Inflammatory macrophage treated with lipopolysaccharide for 4 hours (primary cell): ENCODE data around the gene MMP7.

Source experiments
- DNase-seq: peaks from one replicate; pipeline ENCODE4 v3.0.0-alpha.2; 2020

Gene MMP7, protein sequence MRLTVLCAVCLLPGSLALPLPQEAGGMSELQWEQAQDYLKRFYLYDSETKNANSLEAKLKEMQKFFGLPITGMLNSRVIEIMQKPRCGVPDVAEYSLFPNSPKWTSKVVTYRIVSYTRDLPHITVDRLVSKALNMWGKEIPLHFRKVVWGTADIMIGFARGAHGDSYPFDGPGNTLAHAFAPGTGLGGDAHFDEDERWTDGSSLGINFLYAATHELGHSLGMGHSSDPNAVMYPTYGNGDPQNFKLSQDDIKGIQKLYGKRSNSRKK

GRCh38 chr11:102530558-102530957 is at the start of gene MMP7:
Gene MMP7 (minus strand): TSS chr11:102530747. CDS start chr11:102530700, 47 bp downstream.
- peak; percentile 83 for DNase-seq

GRCh38 chr11:102577723-102578122 is 47.2 kb upstream of the MMP7 start:
- no peak for DNase-seq

GRCh38 chr11:102577182-102577581 is 46.6 kb upstream of the MMP7 start:
- DNase-seq, result peak; percentile 94

GRCh38 chr11:102576350-102576749 is 45.8 kb upstream of the MMP7 start:
- DNase-seq, result no peak

GRCh38 chr11:102575012-102575411 is 44.5 kb upstream of the MMP7 start:
- DNase-seq, result no peak

- DNase-seq, result no peak
These were observed 43.3 kb upstream of the MMP7 start for GRCh38 chr11:102573851-102574250.

- no peak for DNase-seq
These were observed 42.1 kb upstream of the MMP7 start for GRCh38 chr11:102572554-102573220.

DNA sequence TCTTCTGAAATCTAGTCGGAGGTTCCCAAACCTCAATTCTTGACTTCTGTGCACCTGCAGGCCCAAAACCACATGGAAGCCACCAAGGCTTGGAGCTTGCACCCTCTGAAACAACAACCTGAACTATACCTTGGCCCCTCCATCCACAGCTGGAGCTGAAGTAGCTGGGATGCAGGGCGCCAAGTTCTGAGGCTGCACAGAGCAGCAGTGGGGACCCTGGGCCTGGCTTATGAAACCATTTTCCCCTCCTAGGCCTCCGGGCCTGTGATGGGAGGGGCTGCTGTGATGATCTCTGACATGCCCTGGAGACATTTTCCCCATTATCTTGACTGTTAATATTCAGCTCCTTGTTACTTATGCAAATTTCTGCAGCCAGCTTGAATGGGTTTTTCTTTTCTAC is 38.3 kb upstream of the MMP7 start:
- no peak for DNase-seq

DNA sequence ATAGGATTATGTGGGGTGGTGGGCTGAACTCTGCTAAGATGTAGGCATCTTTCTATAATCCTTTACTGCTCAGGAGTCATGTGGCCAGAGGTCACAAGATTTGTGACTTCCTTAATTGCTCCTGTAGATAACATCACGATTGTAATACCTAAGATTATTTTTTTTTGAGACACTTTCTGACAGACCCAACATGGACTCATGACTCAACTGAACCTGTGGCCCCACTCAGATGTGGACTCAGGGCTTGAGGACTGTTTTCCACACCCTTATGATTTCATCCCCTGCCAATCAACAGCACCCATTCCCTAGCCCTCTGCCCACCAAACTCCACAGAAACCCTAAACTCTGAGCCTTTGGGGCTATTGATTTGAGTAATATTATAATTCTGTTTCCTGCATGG is 35.6 kb upstream of the MMP7 start:
- DNase-seq, result no peak

DNA sequence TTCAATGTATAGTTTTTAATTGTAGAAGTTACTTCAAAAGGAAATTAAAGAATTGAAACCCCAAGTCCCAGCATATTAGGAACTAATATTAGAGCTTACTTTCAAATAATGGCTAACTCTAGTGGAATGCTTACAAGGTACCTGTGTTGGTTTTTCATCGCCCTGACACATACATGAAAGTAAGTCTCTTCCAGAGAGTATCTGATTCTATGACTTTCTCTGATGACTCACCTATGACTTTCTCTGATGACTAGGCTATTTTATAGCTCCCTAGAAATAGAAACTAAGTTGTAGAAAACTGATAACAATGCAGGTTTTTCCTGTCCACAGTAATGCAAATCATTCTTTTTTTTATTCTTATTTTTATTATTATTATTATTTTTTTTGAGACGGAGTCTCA is 33.6 kb upstream of the MMP7 start:
- DNase-seq, result peak; percentile 81

GRCh38 chr11:102561636-102562035 is 31.1 kb upstream of the MMP7 start:
- DNase-seq, result no peak

- peak; percentile 76 for DNase-seq
These were observed 30.0 kb upstream of the MMP7 start for GRCh38 chr11:102560555-102561011.

- no peak for DNase-seq
These were observed 29.3 kb upstream of the MMP7 start for GRCh38 chr11:102559839-102560238.

GRCh38 chr11:102555091-102555490 is 24.5 kb upstream of the MMP7 start:
- DNase-seq, result no peak

DNA sequence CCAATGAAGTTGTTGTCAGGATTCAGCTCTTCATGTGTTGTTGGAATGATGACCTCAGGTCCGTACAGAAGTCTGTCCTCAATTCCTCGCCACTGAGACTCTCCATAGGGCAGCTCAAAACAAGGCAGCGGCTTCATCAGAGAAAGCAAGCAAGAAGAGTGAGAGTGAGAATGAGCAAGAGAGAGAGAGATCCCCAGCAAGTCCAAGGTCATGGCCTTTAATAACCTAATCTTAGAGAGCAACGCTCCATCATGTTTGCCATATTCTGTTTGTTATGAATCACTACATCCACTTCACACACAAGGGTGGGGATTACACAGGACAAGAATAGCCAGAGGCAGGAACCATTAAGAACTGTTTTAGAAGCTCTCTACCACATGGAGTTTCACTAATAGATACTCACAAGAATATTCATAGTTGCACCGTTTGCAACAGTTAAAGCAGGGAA is 23.3 kb upstream of the MMP7 start:
- no peak for DNase-seq

- no peak for DNase-seq
These were observed 22.1 kb upstream of the MMP7 start for GRCh38 chr11:102552447-102553194.

- no peak for DNase-seq
These were observed 21.5 kb upstream of the MMP7 start for GRCh38 chr11:102552020-102552419.

- no peak for DNase-seq
These were observed 20.7 kb upstream of the MMP7 start for GRCh38 chr11:102551169-102551781.

DNA sequence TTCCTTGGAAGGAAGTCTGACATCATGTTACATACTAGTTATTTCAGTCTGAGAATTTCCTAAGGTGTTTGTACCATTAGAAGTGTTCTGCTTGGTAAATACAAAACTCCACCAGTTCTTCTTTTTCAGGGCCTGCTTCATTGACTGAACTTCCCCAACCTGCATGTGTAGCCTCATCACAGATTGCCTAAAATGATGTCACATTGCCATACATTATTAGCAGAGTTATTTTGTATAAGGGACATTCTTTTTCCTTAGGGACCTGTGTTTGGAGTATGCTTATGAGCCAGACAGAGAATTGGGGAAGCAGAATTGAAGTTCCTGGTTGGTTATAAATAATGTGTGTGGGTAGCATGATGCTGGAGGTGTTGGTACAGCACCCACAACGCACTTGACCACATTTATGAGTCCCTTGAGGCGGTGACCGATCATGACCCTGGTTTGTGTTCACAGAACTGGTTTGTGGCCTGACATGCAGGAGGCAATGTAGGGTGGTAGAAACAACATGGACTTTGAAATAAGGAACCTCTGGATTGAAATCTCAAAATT is 16.4 kb upstream of the MMP7 start:
- DNase-seq, result peak; percentile 95

GRCh38 chr11:102546427-102546826 is 15.9 kb upstream of the MMP7 start:
- DNase-seq, result peak; percentile 93

DNA sequence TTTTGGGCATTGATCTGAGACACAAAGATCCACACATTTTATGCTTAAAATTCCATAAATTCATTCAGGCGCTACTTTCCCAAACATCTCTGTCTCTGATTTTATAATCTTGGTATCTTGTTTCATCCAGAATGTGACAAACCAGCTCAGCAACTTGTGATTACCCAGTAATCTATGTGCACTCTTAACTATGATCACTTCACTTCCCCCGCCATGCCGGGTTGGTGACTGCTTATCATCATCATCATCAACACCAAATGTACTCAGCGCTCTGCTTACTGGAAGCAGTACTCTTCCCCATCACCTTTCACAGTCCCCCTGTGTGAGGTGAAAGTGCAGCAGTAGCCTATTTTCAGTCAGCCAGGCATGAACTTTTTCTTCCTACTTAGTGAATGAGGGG is 15.2 kb upstream of the MMP7 start:
- DNase-seq, result peak; percentile 45

- DNase-seq, result no peak
These were observed 14.0 kb upstream of the MMP7 start for GRCh38 chr11:102544594-102544993.

- no peak for DNase-seq
These were observed 9.0 kb upstream of the MMP7 start for GRCh38 chr11:102539567-102539966.
